SK-N-MC (cell line): ENCODE data around the gene CUX1.

ENCODE experiments used
- EZH2 ChIP-seq: fragments of 200-600 bp; sonication (generic); IDR thresholded peaks from one replicate; pipeline ENCODE4 v1.6.1; 2017; ENCODE audit warnings: antibody characterized with exemption
- FOXP2 ChIP-seq: optimal IDR thresholded peaks from 2 replicates; pipeline ENCODE3; 2011; ENCODE audit warnings: mild to moderate bottlenecking, moderate library complexity; ENCODE audit not compliant: insufficient read depth; ENCODE audit errors: extremely low read length, control extremely low read depth
- POLR2AphosphoS5 ChIP-seq: IDR thresholded peaks from 2 replicates; pipeline ENCODE4 v1.6.1; 2012; ENCODE audit warnings: mild to moderate bottlenecking, low read depth, low read length, borderline replicate concordance

DNA sequence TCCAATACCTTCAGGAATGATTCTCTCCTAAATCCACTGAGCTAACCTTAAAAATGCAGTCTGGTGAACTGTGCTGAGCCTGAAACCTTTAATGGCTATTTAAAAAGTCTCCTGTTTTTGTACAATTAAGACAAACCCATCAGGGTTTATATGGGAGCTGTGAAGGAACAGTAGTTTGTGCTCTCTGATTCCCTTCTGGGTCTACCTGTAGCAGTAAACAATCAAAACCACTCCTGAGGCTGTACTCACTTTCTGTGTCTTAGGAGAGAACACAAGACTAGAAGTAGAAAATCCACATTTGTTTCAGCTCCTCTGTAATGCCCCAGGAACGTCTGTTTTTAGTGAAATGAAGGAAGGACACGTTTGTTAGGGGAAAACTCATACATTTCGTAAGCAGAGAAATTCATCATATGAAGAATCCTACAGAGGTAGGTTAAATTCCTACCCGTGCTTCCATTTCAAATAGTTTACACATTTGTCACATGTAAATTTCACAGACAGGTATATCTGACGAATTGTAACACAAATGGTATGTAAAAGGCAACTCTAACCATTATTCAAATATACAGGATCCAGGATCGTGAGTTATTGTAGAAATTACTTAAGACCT lies 2.6 kb downstream of the CUX1 start:
- no peak for TF ChIP-seq EZH2
- TF ChIP-seq POLR2AphosphoS5: no peak
- TF ChIP-seq FOXP2: no peak
